Fibroblast of skin of right quadriceps (primary cell): Measurements from ENCODE around the gene DCDC2.
"Not testable (repeated sequence)": the region's sequence is repeated elsewhere in the genome, so short reads cannot be mapped to it uniquely, and the experiment has no call there.

Source experiments
- DNase-seq: peaks from one replicate; pipeline ENCODE4 v3.0.0-alpha.2; 2013

DCDC2 gene

DNA sequence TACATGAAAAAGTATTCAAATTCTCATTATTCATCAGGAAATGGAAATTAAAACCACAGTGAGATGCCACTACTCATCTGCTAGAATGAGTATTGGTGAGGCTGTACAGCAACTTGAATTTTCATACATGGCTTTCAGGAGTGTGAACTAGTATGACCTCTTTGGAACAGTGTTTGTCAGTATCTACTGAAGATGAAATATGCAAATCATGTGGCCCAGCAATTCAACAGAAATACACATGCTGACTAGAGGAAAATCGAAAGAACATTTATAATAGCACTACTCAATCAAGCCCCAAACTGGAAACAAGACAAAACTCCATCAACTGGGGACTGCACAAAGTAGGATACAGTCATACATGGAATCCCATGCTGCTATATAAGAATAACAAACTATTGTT is 102.2 kb downstream of the DCDC2 start:
- no peak for DNase-seq

DNA sequence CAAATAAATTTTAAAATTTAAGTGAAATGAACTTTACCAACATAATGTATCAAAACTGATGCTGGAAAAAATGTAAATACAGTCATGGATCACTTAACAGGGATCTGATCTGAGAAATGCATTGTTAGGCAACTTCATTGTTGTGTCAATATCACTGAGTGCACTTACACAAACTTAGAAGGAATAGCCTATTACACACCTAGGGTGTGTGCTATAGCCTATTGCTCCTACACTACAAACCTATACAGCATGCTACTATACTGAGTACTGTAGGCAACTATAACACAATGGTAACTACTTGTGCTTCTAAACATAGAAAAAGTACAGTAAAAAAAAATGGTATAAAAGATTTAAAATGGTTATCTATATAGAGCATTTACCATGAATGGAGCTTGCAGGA is 104.5 kb downstream of the DCDC2 start:
- DNase-seq, result no peak

DNA sequence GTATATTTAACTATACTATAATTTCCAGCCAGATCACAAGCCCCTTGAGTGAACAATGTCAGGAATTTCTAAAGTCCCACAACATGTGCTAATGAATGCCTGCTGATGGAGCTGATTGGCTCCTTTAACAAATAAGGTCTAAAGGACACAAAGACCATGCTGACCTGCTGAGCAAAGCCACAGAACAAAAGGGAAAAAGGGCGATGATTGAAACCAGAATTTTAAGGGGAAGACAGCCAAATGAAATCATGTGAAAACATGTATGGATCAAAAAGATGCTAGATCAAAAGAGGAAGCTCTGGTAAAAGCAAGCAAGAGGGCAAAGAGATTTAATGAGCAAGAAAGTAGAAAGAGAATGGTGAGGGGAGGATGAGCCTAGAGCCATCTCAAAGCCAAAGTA is 105.6 kb downstream of the DCDC2 start:
- DNase-seq, result no peak

DNA sequence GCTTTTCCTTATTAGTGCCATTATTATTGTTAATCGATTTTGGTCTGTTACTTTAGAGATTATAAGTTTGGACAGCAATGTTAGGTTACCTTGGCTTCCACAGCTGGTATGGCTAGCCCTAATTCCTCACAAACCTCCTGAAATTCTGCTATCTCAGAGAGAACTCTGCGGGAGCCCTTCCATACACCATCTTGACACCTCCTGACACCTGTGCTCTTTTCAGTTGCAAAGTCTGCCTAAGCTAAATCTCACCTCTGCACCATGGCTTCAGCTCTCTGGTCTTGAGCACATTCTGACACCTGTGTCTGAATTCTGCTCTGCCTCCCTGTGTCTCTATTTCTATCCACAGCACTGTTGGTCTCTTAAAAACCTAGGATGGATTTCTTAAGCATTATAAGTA is 106.5 kb downstream of the DCDC2 start:
- DNase-seq, result no peak

DNA sequence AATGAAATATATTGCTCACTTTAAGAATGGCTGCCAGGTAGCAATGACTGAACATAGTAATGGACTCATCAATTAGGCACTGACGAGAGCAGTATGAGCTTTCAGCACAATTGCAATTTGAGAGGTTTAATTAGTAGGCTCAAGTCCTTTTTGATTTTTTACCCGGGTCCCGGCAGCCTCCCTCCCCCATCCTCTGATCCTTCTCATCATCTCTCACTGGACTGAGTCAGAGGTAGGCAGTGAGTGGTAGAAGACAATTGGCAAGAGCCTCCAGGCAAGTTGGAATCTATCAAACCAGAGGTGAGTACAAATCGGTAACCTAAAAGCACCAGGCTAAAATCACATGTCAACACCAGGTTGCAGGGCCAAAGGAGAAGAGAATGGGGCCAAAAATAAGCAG is 107.9 kb downstream of the DCDC2 start:
- DNase-seq, result no peak

DNA sequence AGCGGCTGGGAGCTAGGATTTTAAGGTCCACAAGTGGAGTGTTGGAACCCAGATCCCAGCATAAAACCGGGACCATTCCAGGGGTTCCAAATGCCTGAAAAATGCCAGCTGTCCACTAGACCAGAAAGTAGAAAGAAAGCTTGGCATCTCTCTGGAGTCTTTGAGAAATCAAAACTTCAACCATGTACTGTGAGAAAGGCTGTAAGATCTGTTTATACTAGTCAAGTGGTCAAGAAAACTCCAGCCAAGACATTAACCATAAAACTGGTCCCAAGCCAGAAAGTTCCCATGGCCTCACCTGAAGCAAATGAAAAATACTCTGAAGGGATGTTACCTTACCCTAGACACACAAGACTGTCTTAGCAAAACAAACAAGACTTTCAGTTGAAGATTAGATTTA is 112.6 kb downstream of the DCDC2 start:
- DNase-seq, result no peak

DNA sequence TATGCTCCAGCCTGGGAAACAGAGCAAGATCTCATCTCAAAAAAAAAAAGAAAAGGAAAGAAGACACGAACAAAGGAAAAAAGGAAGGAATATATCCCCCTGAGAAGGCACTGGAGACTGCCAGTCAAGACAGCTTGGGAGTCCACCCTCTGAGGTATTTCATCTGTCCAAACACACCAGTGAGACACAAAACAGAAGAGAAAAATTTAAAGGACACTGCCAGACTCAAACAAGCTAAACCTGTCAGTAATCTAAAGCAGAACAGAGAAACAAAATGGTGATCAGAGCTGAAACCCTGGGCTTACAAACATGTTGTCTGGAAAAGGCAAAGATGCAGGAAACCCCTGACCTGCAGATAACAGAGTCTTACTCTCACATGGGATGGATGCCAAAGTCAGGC is 114.9 kb downstream of the DCDC2 start:
- no peak for DNase-seq

DNA sequence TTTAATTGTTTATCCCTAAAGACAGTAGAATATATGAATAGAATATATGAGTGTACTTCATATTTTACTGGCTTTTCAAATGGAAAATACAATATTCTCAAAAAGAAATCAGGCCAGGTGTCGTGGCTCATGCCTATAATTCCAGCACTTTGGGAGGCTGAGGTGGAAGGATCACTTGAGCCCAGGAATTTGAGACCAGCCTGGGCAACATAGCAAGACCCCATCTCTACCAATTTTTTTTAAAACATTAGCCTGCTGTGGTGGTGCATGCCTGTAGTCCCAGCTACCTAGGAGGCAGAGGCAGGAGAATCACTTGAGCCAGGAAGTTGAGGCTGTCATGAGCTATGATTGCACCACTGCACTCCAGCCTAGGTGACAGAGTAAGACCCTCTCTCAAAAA is 116.1 kb downstream of the DCDC2 start:
- not testable (repeated sequence) for DNase-seq

DNA sequence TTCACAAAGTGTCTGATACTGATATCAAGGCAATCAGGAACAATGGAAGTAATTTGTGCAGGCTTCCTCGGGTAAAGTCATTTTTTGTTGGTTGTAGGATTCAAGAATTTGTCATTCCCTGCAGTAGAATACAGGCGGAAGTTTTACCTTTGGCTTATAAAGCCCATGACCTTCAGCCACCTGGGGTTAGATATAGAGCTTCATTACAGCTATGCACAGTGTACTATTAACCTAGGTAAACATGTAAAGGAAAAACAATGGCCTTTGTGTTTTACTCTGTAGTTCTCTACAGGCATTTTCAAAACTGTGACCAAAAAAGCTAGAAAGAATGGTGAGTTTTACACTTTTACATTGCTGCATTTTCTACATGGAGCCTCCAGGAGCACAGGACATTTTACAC is 116.9 kb downstream of the DCDC2 start:
- DNase-seq, result no peak

DNA sequence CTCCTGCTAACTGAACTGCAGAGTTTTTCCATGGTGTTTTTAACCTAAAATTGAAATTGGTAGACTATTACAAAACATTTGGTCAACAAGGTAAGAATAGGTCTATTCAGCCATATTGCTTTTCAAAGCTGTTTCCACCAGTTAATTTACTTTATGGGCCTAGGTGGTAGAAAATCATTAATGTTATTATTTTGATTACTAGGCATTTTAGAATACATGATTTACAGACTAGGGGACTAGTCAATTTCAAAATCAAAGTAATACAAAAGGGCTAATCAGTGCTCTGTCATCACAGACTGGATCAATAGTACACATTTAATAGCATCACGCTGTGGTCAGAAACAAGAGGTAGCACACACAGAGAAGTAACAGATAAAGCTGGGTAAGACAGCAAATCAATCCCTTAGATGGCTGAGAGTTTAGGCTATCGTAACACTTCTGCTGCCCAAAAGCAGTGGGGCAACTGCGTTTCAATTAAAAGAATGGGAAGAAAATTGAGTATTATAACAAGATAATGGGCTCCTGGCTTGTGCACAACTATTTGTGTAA is 117.4 kb downstream of the DCDC2 start:
- DNase-seq, result no peak

DNA sequence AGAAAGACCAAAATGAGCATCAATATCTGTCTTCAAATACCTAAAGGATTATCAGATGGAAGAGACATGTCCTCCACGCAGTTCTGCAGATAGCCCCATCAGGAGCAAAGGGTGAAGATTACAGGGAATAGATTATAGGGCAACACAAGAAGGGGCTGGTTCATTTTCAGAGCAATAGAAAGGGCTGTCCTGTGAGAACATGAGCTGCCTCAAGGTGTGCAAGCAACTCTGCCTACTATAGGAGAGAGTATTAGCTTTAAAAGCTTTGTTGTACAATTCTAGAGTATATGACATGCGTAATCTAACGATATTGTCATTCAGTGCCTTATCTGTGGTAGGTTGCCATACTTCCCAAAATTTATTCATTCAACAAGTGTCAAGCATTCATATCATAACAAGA is 119.2 kb downstream of the DCDC2 start:
- DNase-seq, result no peak

DNA sequence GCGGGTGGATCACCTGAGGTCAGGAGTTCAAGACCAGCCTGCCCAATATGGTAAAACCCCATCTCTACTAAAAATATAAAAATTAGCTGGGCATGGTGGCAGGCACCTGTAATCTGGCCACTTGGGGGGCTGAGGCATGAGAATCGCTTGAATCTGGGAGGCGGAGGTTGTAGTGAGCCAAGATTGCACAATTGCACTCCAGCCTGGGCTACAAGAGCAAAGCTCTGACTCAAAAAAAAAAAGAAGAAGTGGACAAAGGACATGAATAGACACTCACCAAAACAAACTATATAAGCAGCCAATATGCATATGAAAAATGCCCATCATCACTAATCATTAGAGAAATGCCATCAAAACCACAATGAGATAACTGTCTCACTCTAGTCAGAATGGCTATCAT is 121.1 kb downstream of the DCDC2 start:
- DNase-seq, result not testable (repeated sequence)

DNA sequence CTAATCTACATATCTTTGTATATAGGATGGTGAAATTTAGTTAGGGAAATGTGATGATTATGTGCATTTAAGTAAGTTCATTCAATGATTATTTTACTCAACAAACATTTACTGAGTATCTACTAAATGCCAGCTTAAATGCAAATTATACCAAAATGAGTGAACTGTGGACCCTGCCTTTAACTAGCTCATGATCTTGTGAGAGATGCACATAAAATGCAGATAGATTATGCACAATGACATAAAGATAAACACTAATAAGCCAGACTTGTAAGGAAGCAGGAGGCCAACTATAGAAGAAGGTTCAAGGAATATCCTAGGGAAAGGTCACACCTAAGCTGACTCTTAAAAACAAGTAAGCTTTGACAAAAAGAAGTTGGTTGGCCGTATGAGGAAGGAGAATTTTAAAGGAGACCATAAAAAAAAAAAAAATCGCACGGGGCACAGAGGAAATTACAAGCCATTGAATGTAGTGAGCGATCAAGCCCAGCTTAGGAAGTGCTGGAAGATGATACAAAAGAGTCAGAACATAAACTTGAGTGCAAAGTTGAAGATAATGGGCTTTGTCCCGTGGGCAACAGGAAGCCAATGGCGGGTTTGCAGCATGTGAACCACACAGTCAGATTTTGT is 123.9 kb downstream of the DCDC2 start:
- DNase-seq, result no peak

DNA sequence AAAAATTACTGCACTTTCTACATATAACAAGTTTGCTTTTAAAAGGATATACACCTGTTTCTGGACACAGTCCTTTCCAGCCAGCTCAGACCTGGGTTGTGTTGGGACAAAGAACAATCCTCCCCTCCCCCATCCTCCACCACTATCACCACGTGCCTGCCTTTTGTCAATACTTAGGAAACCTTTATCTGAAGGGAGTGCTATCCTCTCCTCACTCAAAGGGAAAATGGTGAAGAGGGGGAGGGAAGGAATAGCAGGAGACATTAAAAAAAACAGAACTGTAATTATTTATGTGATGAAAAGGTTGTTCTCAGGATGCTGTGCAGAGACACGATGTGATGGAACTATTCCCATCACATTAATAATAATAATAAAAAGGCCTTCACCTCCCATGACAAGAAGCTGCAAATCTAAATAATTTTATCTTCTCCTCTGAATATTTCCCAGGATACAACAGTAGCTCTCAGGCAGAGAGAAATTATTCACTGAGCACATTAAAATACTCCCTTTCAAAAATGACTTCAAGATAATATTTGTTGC is 126.4 kb downstream of the DCDC2 start:
- DNase-seq, result no peak

DNA sequence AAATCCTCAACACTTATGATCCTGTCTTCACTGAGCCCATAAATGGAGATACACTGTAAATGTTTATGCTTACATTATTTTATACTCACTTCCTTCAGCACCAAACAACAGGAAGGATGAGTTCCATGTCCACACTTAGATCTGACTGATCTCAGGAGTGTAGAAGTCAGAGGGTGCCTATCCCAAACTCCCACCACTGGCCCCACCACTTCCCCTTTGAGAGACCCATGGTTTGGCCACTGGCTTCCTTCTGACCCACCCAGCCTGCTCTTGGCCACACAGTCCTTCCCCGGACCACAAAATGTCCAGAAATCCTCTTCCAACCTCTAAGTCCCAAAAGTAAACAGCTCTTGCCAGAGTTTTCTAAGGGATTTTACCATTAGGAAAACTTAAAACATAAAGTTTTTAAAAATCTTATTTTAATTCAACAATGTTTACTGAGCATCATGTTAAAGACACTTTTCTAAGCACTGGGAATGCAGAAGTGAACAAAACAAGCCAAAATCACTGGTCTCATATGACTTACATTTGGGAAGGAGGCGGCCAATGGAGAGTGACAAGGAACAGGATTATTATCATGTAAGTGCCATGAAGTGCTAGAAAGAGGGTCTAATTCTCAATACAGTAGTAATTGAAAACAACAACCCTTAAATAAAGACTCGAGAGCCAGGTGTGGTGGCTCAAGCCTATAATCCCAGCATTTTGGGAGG is 128.0 kb downstream of the DCDC2 start:
- no peak for DNase-seq

DNA sequence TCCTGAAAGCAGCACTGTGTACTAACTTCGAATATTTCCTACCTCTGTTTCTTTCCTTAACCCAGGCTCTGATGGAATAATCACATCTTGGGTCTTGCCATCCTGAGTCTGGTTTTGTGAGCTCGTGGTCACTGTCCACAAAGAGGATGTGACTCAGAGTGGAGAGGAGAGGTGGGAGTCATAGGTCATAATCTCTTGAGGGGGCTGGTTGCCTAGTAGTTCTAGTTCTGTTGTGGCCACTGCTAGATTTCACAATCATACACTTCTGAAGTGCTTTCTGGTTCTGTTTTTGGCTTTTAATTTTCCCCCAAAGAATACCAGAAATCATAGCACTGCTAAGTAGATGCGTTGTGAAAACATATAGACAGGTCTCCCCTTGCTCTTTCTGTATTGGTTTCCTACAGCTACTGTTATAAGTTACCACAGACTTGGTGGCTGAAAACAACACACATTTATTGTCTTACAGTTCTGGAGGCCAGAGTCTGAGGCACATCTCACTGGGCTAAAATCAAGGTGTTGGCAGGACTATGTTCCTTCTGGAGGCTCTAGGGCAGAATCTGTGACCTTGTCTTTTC is 129.1 kb downstream of the DCDC2 start:
- DNase-seq, result peak; percentile 11

DNA sequence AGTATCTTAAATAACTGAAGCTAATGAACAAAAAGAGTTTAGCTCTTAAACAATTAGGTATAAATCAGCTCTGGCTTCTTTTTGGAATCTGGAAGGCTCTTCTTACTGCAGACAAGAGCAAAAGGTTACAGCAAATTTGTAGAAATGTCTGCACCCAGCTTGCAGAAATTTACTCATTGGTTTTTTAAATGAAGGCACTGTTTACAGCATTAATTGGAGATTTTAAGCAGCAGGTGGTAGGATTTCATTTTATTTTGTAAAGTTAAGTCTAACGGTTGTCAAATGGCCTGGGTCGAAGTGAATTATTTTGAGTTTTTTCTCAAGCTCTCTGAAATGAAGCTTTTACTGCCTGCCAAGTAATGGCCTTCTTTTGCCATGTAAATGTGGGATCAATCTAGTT is 129.7 kb downstream of the DCDC2 start:
- DNase-seq, result no peak

DNA sequence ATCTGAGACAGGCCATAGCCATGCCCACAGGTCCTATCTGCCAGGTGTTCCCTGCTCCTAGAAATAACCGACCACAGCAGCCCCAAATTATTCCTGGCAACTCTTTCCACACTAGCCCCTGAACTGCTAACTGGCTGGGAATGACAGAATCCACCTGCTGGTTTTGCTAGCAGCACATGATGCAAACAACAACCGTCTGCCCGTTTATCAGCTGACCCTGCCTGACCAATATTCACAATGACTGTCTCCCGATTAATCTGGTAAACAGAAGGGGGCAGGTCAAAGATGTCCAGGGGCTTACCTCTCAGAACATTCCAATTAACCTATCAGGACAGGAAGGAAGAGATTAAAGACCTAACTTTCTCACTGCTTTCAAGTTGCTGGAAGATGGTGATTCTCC is 130.3 kb downstream of the DCDC2 start:
- no peak for DNase-seq

DNA sequence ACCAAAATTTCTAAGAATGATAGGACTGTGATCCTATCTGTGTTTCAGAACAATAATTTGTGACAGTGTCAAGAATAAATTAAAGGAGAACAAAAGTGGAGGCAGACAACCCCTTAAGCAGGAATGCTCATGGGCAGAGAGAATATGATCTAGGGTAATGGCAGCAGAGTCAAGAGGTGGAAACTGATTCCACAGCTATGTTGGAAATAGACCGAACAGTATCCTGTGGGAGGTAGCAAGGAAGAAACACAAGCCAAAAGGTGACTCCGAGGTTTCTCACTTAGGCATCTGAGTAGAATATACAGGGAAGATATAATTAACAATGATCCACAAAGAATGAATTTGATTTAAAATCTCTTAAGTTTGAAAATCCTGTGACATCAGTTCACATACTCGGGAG is 131.3 kb downstream of the DCDC2 start:
- no peak for DNase-seq

DNA sequence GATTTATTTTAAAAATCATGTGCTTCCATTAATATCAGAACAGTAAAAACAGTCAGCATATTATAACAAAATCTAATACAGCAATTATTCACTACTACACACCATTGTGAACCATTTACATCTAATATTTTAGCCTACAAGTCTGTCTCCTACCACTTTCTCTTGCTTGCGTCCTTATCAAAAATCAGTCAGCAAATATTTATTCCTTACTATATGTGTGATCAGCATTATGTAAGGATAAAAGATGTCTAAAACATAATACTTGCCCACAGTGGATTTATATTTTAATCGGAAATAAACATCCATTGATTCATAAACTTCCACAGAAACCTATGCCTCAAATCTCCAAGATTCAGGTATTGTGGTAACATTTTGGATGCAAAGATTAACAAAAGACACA is 132.0 kb downstream of the DCDC2 start:
- no peak for DNase-seq

DNA sequence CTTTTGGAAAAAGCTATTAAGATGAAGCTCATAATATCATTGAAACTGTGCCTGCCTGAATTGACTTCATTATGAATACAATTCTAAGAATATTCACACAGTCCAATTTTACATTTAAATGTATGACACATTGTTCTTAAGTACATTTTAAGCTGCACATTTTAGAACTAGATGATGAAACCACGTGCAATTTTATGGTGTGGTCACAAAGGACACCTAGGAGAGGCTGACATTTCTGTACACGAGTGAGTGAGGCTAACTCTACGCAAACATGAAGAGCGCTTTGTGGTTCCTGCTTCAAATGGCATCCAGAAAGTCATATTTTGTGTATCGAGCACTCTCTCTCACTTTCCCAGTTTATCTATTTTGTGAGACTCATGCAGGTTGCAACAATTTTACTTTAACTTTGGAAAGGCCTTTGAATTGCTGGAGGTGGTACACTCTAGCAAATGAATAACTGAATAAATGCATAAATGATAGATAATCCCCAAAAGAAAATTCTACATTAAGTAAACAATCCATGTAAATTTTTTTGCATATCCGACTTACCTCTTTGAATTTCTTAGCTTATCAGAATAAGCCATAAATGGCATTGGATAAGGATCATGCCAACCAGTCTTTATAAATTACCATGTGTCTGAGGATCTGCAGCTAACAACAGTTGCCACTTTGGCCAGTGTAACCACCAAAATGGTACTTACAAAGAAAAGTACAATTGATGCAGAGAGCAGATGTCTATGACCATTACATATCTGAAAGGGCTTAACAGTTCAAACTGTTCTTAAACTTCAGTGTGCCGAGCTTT is 134.5 kb downstream of the DCDC2 start:
- DNase-seq, result peak; percentile 42

DNA sequence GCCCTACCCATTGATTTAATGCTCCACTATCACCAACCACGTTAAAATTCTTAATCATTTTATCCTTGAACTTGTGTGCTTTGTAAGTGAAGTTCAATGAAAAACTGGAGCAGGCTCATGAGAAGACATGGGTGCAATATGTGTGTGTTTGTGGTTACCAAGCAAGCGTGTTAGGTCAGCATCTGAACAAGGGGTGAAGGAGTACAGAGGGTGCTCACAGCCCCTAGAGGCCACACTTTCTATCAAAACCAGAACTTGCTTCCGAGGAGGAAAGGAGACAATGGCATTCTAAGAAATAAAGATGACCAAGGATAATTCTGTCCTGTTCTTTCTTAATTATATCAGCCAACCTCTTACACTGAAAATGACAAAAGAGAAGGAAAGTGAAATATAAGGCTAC is 138.2 kb downstream of the DCDC2 start:
- no peak for DNase-seq

DNA sequence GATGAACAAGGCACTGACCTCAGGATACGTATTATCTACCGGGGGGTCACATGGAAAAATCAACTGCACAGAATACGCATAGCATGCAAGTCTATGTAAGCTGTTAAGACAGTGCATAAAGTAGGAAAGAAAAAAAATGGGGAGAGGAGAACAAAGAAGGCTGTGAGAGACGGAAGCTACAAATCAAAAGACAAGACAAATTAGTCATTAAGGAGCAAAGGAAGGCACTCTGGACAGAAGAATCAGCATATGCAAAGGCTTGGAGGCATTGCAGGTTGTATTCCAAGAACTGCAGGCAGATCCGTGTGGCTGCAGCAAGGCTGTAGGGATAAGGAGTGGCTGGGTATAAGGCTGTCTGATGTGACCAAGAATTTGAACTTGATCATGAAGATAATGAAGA is 142.9 kb downstream of the DCDC2 start:
- no peak for DNase-seq
